22Rv1 (cell line): ENCODE data around the gene FUZ.

Experiments
- ZFX ChIP-seq: fragments of 450-650 bp; IDR thresholded peaks from 2 replicates; pipeline ENCODE4 v1.6.1; 2017; ENCODE audit warnings: antibody characterized with exemption, borderline replicate concordance
- TF ChIP-seq, protein P1 (sequence below): fragments of 450-650 bp; IDR thresholded peaks from 2 replicates; pipeline ENCODE4 v1.5.1; 2017; ENCODE audit warnings: mild to moderate bottlenecking

DNA sequence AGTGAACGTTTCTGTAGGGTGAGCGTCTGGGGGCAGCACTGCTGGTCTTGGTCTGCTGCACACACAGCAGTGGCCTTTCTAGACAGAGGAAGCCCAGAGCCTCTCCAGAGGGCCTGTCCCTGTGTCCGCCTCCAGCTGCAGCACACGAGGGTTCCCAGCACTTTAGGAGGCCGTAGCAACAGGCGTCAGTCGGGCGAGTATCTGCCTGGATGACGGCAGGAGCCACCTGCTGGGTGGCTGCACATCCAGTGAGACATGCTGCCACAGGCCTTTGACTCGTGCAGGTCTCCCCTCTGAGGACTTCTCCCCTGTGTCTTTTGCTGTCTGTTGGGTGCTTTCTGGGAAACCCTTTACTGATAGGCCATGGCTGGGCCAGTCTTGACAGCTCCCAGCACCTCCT, 24.2 kb downstream of the FUZ start:
- TF ChIP-seq, protein P1, sequence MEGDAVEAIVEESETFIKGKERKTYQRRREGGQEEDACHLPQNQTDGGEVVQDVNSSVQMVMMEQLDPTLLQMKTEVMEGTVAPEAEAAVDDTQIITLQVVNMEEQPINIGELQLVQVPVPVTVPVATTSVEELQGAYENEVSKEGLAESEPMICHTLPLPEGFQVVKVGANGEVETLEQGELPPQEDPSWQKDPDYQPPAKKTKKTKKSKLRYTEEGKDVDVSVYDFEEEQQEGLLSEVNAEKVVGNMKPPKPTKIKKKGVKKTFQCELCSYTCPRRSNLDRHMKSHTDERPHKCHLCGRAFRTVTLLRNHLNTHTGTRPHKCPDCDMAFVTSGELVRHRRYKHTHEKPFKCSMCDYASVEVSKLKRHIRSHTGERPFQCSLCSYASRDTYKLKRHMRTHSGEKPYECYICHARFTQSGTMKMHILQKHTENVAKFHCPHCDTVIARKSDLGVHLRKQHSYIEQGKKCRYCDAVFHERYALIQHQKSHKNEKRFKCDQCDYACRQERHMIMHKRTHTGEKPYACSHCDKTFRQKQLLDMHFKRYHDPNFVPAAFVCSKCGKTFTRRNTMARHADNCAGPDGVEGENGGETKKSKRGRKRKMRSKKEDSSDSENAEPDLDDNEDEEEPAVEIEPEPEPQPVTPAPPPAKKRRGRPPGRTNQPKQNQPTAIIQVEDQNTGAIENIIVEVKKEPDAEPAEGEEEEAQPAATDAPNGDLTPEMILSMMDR: no peak
- TF ChIP-seq ZFX: no peak
